HL-60 (cell line): ENCODE results near the gene KHDC4.

ENCODE experiments used
- POLR2AphosphoS5 ChIP-seq: IDR thresholded peaks from 2 replicates; pipeline ENCODE4 v1.6.1; 2012; ENCODE audit warnings: low read depth
- SPI1 ChIP-seq: IDR thresholded peaks from 2 replicates; pipeline ENCODE4 v1.6.1; 2012; ENCODE audit warnings: low read depth, mild to moderate bottlenecking, borderline replicate concordance
- TF ChIP-seq, protein P1 (sequence below): IDR thresholded peaks from one replicate; pipeline ENCODE4 v1.5.1; 2011; ENCODE audit warnings: low read length, control low read depth, inconsistent platforms; ENCODE audit not compliant: insufficient read depth
- TF ChIP-seq, protein P2 (sequence below): IDR thresholded peaks from 2 replicates; pipeline ENCODE4 v1.6.1; 2012; ENCODE audit warnings: low read depth; ENCODE audit not compliant: insufficient replicate concordance

DNA sequence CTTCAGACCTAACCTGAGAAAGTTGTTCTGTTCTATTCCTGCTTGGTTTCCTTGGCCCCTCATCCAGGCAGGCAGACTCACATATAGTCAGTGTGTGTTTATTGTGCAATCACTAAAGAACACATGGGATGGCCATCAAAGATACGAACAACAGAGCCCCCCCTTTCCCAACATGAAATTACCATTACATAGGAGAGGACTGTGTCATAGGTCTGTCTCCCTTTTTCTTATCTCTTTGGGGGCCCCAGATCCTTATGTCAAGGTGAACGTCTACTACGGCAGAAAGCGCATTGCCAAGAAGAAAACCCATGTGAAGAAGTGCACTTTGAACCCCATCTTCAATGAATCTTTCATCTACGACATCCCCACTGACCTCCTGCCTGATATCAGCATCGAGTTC is 53.3 kb downstream of the KHDC4 start:
- TF ChIP-seq, protein P1, sequence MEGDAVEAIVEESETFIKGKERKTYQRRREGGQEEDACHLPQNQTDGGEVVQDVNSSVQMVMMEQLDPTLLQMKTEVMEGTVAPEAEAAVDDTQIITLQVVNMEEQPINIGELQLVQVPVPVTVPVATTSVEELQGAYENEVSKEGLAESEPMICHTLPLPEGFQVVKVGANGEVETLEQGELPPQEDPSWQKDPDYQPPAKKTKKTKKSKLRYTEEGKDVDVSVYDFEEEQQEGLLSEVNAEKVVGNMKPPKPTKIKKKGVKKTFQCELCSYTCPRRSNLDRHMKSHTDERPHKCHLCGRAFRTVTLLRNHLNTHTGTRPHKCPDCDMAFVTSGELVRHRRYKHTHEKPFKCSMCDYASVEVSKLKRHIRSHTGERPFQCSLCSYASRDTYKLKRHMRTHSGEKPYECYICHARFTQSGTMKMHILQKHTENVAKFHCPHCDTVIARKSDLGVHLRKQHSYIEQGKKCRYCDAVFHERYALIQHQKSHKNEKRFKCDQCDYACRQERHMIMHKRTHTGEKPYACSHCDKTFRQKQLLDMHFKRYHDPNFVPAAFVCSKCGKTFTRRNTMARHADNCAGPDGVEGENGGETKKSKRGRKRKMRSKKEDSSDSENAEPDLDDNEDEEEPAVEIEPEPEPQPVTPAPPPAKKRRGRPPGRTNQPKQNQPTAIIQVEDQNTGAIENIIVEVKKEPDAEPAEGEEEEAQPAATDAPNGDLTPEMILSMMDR, result no peak
- TF ChIP-seq POLR2AphosphoS5 (no peak), SPI1 (no peak)
- TF ChIP-seq, protein P2, sequence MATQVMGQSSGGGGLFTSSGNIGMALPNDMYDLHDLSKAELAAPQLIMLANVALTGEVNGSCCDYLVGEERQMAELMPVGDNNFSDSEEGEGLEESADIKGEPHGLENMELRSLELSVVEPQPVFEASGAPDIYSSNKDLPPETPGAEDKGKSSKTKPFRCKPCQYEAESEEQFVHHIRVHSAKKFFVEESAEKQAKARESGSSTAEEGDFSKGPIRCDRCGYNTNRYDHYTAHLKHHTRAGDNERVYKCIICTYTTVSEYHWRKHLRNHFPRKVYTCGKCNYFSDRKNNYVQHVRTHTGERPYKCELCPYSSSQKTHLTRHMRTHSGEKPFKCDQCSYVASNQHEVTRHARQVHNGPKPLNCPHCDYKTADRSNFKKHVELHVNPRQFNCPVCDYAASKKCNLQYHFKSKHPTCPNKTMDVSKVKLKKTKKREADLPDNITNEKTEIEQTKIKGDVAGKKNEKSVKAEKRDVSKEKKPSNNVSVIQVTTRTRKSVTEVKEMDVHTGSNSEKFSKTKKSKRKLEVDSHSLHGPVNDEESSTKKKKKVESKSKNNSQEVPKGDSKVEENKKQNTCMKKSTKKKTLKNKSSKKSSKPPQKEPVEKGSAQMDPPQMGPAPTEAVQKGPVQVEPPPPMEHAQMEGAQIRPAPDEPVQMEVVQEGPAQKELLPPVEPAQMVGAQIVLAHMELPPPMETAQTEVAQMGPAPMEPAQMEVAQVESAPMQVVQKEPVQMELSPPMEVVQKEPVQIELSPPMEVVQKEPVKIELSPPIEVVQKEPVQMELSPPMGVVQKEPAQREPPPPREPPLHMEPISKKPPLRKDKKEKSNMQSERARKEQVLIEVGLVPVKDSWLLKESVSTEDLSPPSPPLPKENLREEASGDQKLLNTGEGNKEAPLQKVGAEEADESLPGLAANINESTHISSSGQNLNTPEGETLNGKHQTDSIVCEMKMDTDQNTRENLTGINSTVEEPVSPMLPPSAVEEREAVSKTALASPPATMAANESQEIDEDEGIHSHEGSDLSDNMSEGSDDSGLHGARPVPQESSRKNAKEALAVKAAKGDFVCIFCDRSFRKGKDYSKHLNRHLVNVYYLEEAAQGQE, result no peak
